ENCODE results near the gene ENG.
"Not testable (repeated sequence)": the region's sequence is repeated elsewhere in the genome, so short reads cannot be mapped to it uniquely, and the experiment has no call there.

ENG gene

DNA sequence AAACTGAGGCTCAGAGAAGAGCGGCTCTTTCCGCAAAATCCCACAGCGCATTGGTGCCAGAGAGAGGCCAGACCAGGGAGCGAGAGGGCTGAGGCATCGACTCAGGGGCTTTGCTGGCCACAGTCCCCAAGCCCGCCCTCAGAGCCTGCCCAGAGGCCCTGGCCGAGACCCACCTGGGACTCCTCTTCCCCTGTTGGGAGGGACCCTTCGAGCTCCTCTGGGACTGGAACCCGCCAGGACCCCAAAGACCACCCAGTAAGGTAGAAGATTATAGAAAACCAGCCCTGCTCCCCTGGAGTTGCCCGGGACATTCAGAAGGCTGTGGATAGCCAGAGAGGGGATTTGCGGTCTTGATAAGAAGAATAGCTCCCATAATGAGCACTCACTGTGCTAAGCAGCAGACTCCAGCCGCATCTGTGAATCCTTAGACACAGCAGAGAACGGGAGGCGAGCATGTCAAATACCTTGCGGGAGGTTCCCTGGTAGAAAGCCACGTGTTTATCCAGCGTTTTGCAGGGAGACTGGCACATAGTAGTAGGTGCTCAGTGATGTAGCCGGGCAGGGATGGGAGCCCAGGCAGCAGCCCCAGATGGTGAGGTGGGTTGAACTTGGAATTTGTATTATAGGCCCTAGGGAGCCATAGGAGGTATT, 23.7 kb upstream of the ENG start:
- DNase-seq, result no peak

DNA sequence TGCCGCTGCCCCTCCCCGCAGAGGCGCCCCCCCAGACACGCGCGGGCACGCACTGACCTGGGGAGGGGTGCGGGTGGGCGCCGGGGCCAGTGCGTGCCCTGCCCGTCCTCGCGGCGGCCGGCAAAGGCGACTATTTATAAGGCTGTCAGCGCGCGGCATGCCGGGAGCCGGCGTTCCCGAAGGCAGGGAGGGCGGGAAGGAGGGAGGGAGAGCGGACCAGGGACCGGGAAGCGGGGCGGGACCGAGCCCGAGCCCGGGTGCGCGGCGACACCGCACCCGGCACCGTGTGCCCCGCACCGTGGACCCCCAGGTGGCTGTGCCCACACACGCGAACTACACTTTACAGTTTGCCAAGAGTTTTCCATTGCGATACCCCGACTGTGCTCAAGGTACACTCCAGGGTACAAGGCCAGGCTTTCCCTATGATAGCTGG, 23.1 kb upstream of the ENG start, which contains the start of gene AK1:
Gene AK1 (minus strand): TSS at position 110 of the 433 bp plus-strand sequence. CDS start 3,058 bp downstream, outside the sequence.
- DNase-seq, result no peak

DNA sequence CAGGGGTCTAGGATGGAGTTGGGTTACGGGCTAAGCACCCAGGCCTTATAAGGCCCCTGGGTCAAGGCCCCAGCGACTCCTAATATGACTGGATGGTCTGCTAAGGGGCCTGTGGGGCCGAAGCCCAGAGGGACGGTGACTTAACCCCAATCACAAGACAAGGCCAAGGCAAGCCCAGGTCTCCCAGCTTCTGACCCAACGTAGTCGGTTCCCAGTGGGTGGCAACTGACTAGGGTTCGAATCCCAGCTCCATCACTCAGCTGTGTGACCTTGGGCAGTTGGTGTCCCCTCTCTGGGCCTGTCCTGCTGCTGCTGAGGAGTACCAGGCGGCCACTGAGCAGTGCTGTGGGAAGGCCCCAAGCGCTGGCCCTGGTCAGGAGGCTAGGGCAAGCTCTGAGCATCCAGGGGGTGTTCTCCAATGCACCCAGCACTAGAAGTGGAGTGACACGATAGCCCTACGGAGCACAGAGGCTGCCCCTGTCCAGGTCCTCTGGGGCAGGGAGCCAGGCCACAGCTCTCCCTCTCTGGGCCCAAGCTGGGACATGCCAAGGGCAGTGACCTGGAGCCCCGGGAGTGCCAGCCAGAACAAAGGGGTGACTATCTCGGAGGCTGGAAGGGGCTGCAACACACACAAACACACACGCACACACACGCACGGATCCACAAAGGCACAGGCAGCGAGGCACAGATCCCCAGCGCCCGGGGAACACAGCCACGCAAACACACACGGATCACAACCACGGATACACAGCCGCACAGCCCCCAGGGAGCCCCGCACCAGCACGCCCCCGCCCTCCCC, 22.5 kb upstream of the ENG start:
- DNase-seq, result no peak

DNA sequence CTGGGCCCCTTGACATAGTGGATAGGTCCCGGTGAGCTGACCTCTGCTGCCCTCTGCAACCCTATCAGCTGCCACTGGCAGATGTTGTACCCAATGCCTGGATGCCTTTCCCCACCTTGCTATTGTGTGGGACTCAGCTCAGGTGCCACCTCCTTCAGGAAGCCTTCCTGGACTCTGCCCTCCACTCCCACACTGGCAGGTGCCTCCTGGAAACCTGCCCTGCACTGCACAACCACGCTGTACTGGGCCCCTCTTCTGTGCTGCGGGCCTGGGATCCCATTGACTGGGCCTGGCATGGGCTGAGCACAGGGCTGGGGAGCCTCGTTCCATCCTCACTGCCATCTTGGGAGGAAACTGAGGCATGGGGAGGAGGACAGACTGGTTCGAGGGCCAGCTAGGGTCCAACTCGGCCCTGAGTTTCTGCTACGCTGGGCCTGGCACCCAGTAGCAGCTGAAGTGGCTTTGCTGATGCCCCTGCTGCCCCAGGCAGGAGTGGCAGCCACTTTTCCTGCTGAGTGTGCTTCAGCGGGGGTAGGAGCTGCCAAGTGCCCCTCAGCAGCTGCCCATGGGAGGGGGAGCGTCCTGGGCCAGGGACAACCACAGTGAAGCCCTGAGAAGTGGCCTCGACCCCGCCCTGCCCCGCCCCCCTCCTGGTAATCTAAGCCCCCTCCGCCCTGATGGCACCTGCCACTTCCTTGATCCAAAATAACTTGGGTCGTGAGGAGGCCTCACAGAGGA, 21.7 kb upstream of the ENG start:
- DNase-seq, result no peak

DNA sequence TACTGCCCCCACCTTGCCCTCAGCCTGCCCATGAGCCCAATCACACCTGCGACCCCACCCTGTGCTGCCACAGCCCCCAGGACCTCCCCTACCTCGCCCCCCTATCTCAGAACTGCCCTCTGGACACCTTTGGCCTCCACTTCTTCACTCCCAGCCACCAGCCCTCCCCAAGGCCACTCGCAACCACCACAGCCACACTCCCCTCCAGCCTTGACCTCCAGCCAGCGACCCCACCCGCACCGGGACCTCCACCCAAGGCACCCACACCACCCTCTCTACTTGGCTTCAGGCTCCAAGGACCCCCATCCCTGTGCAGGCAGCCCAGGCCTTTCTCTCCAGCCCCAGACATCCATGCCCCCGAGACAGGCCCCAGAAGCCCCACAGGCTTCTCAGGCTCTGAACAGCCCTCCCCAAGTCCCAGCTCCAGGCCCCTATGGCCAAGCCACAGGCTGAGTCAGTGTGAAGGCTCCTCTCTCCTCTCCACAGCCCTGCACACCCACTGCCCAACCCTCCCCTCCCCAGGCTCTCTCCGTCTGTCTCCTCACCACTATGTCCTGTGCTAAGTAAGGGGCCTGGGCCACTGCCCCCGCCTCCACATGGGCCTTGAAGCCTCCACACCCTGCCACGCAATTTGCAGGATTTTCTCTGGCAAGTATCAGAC, 21.0 kb upstream of the ENG start:
- no peak for DNase-seq

DNA sequence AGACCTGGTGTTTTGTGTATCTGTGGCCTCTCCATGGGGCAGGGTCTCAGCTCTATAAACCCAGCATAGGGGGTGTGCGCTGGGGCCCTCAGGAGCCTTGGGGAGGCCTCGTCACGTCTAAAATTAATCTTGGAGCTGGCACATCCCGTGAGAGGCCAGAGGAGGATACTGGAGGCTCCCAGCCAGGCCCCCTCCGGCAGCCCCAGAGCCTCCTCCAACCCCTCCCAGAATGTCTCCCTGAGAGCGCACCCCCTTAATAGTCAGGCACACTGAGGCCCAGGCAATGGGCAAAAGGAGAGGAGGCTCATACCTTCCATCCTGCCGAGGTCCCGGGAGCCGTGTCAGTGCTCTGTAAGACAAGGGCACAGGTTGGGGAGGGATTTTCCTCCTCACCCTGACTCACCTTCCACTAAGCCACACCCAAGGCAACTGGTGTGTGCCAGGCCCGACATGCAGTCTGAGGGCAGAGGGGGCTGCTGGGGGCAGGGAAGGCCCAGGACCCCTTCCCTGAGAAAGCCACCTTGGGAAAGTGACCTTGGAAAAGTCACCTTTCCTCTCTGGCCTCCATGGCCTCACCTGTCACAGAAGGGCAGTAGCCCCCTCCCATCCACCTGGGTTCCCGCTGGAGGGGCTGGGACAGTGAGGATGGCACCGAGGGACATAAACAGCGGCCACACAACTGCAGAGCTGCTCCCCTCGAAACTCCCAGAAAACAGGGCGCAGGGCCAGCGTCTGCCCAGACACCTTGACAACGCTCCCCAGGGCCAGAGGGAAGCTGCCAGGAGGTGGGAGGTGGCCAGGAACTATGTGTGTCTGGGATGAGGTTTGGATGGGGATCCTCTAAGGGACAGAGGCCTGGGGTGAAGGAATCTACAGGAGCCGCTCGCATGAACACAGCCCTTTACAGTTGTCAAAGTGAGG, 20.1 kb upstream of the ENG start:
- no peak for DNase-seq

DNA sequence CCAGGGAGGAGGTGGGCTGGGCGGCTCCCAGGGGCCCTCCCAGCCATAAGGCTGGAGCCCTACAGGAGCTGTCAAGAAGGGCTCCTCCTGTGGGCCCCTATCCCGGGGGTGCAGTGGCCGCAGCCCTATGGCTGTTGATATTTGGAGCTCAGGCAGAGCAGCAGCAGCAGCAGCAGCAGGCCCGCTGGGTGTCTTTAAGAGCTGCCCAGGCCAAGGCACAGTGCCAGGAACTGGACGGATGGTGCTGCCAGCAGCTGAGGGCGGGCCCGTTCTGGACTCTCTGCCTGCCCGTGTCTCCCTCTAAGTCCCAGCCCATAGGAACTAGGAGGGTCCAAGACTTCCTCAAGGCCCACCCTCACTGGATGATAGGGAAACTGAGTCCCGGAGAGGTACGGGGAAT, 19.4 kb upstream of the ENG start:
- DNase-seq, result no peak

DNA sequence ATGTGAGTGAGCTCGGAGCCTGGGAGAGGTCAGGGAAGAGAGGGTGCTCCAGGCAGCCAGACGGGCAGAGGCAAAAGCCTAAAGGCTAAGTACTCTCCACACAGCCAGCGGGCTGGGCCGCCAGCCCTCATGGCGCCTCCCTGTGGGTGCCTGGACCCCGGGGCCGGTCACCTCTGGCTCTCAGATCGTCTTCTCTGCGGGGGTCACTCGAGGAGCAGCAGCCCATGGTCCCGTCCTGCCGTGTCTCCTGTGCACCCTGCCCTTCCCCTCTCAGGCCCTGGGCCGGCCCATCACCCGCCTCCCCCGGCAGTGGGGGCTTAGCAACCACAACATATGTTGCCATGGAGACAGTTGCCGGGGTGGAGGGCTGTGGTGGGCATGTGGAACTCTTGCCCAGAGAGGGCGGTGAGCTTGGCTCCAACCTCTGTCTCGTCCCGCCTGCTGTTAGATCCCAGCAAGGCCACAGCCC, 18.8 kb upstream of the ENG start:
- no peak for DNase-seq

DNA sequence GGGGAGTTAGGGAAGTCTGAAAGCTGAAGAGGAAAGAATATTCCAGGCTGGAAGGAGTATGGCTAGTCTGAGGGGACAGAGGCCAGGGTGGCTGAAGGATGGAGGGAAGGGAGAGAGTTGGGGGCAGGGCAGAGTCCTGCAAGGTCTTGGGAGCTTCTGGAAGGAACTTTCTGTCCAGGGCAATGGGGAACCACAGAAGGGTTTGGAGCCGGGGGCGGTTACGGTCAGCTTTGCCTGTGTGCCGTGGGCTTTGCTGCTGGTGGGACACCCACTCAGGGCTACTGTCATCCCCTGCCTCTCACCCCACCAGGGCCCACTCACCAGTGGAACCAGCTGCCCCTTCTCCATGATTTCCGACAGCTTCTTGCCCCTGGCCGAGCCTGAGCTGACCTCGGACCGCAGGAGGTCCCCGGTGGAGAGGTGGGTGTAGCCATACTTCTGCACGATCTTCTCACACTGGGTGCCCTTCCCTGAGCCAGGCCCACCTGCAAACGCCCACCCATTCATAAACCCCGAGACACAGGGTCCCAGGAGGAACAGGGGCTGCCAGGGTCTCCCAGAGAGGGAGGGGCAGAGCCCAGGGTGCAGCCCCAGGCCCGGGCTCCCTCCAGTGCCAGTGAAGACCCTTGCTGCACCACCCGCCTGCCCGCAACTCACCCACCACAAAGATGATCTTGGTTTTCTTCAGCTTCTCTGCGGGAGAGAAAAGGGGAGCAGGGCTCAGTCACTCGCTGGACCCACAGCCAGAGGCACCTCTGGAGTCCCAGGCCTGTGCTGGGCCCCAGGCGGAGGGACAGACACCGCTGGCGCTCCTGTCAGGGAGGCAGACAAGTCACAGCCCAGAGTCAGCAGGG, 18.1 kb upstream of the ENG start:
- DNase-seq, result no peak

DNA sequence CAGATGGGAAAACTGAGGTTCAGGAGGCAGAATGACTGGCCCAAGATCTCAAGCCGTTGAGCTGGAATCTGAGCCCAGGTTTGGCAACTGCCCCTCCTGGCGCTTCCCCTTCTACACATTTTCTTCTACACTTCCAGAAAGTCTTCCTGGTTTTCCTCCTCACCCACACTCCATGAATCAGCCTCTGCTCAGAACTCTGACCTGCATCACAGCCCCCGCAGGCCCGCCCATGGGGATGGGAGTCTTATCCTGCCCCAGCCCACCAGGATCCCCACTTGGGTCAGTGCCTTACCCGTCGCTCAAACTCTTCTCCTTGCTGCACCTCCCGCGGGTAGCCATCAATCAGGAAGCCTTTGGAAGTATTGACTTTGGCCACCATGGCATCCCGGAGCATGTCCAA, 17.1 kb upstream of the ENG start:
- DNase-seq, result no peak

DNA sequence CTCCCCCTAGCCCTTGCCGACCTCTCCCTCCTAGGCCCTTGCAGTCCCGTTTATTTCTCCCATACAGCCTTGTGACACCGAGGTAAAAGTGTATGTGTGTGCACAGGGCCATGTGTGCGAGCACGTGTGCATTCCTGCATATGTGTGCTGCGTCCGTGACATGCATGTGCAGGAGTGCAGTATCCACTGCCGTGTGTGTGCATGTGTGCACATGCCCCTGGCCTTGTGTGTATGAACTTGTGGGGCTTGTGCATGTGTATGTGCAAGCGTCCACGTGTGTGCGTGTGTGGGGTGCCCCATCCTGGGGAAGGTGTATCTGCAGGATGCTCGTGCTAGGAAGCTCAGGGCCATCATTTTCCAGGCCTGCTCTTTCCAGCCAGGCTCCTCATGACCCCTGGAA, 16.4 kb upstream of the ENG start:
- DNase-seq, result no peak

DNA sequence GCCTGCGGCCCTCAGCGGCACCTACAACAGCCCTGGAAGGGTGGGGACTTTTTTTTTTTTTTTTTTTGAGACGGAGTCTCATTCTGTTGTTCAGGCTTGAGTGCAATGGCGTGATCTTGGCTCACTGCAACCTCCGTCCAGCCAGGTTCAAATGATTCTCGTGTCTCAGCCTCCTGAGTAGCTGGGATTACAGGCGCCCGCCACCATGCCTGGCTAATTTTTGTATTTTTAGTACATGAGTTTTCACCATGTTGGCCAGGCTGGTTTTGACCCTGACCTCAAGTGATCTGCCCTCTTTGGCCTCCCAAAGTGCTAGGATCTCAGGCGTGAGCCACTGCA, 15.7 kb upstream of the ENG start:
- not testable (repeated sequence) for DNase-seq

DNA sequence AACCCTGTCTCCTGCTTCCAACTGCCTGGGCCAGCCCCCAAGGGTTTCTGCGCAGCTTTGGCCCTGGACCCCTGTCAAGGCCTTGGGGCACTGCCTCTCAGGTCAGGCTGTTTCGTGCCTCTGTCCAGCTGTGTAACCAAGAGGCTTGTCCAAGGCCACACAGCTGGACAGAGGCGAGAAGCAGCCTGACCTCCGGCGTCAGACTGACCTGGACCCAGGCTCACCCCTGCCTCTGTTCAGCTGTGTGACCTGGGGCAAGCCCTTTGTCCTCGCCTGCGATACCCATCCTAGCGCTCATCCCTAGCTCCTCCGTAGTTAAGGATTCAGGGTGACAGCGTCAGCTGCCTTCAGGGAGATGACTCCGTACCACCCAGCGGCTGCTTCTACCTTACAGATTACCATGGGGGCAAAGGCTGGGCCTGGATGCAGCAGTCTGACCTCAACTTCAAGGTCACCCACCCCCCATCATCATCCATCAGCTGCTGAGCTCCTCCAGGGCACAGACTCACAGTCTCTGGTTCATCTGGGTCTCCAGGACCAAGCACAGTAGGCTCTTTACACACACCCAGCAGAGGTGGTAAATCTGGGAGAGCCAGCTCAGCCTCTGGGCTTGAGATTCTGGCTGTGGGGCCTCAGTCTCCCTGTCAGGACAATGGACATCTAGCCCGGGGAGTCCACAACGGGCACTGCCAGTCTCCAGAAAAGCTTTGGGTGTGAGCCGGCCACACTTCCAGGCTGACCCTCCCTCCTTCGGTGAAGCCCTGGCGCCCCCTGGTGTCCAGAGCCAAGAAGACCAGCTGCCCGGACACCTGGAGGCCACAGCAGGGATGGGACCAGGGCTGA, 15.1 kb upstream of the ENG start:
- DNase-seq, result peak; percentile 89

DNA sequence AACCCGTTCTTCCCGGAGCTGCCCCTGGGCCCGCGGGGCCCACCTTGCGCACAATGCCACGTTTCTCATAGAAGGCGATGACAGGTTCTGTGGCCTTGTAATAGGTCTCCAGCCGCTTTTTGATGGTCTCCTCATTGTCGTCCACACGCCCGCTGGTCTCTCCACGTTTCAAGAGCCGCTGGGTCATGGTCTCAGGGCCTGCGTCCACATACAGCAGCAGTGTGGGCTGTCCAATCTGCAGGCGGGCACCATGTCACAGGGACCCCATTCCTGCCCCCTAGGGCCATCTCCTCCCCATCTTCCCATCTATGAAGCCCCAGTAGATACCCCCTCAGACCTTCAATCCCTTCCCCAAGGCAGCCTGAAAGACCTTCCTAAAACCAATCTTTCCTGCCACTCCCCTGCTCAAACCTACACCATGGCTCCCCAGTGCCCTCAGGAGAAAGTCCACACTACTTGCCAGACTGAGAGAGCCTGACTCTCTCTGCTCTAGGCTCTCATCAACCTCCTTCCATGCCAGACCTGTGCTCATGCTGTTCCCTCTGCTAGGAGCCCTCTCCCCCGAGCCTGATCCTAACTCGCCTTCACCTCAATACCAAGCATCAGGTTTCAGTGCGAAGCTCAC, 13.9 kb upstream of the ENG start:
- no peak for DNase-seq

DNA sequence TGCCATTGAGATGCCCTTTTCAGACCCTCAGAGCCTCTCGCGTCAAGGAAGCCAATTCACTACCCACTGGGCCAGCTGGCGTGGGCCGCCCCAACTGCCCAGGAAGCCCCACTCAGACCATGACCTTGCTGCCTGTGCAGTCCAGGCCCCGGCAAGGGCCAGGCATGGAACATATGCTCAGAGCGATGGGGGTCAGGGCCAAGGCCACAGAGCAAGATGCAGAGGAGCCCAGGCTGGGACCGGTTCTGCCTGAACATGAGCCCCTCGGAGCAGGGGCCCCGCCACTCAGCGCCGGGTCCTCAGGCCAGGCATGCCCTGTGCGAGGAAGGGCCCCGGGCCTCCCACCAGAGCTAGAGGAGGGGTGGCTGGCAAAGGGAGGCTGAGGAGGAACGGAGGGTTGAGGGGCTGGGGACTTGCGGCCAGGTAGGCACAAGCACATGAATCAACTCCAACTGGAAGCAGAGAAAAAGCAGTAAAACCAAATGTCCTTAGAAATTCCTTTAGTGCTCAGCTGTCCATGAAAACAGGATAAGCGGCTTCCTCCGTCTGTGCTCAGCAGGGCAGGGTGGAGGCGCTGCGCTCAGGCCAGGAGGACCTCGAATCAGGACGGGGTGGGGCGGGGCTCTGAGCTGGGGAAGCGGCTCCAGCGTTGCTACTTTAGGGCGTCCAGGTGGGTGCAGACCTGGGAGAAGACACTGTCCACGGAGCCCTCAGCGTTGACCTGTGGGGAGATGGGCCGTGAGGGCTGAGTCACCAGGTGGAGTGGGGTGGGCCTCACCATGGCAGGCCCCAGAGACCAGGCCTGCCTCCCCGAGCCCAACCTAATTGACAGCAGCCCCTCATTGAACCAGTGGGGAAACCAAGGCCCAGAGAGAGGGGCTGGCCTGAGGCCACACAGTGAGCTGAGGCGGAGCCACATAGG, 13.2 kb upstream of the ENG start:
- DNase-seq, result no peak

DNA sequence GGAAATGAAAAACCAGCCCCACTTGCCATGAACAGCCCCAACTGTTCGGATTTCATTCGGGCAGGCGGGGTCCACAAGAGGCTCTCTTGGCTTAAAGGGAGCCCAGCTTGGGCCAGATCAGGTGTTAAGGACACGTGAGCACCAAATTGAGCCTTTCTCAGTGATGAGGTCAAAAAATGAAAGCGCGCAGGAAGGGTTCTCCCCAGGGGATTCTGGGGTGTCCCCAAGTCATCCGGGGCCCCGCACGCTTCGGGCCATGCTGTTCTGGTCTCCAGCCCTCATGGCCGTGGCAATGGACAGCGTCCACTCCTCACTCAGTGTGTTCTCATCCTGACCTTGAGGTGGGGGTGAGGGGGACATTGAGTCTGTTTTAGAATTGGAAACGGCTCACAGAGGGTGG, 12.1 kb upstream of the ENG start:
- DNase-seq, result no peak

DNA sequence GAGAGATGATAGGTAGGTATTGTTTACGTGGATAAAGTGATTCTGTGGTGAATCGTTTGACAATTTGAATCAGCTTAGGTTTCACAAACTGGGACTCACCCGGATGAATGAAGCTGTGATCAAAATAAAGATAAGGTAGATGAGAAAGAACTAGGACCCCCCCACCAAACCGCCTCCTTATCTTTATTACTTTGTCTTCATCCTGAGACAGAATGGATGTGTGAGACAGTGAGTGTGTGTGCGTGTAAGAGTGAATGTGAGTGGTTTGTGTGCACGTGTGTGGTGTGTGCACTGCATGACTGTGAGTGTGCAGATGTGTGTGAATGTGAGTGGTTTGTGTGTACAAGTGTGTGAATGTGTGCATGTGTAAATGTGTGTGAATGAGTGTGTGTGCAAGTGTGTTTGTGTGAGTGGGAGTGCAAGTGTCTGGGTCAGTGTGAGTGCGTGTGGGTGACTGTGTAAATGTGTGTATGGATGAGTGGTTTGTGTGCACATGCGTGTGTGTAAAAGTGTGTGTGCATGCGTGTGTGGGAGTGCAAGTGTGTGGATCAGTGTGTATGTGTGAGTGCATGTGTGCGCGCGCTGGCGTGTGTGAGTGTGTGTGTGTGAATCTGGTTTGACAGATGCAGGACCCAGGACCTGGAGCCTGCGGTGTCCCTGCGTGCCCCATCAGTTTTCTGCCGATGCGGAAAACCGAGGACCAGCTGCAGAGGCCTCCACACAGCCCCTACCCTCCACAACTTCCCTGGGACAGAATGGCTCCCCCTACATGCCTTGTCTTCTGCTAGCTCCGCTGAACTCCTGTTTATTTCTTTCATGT, 11.4 kb upstream of the ENG start:
- DNase-seq, result no peak

DNA sequence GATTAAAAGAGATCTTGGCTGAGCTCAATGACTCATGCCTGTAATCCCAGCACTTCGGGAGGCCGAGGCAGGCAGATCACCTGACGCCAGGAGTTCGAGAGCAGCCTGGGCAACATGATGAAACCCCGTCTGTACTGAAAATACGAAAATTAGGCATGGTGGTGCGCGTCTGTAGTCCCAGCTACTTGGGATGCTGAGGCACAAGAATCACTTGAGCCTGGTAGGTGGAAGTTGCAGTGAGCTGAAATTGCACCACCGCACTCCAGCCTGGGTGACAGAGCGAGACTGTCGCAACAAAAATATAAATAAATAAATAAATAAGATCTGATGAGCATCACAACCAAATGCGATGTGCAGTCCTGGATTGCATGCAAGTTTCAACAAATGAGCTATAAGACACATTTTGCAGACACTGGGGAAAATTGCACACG, 8.7 kb upstream of the ENG start:
- DNase-seq, result no peak

Data from stimulated activated CD4-positive, alpha-beta T cell treated with anti-CD3 and anti-CD28 coated beads, Interleukin-2, amount 100 ng/mL, for 24 hours (primary cell).